H1 (cell line): Measurements from ENCODE around the gene GPR150. TPM values are rescaled to one million over a fixed set of nuclear protein-coding genes. Genes with fewer than 3 reads are reported as not detected.

ENCODE experiments used
- CTCF ChIA-PET: fragments of 300-600 bp; sonication (Branson Sonifier 250); formaldehyde crosslinking; loops from one replicate; lab custom pipeline; 2021; ENCODE audit not compliant: partially characterized antibody; lab: Charles Lee
- POLR2A ChIA-PET: fragments of 300-600 bp; sonication (Branson Sonifier 250); formaldehyde crosslinking; loops from one replicate; lab custom pipeline; 2021; ENCODE audit warnings: inconsistent platforms; ENCODE audit not compliant: partially characterized antibody; lab: Charles Lee
- DNase-seq, 2 experiments: peaks; one replicate each; pipeline versions ENCODE4 v3.0.0 to v3.0.0-alpha.2; 2010 to 2022; ENCODE audit warnings: low spot score in 2 of 2, low read depth in 1 of 2, mixed read lengths in 1 of 2
- FAIRE-seq: peaks from 2 replicates; lab custom pipeline; 2011; peaks lifted over from hg19 to GRCh38; lab: Jason Lieb, UNC
- H2AFZ ChIP-seq: 2 replicates; pipeline ENCODE4 v1.8.1; 2012; ENCODE audit warnings: low read length, inconsistent platforms
- H2AK5ac ChIP-seq: 2 replicates; pipeline ENCODE4 v1.6.1; 2013; ENCODE audit warnings: low read depth, low read length
- H2BK120ac ChIP-seq: replicated peaks from 2 replicates; pipeline ENCODE3; 2013; ENCODE audit warnings: low read depth, low read length, inconsistent platforms
- H2BK12ac ChIP-seq: 2 replicates; pipeline ENCODE4 v1.6.1; 2013; ENCODE audit warnings: low read depth, low read length
- H2BK15ac ChIP-seq: 2 replicates; pipeline ENCODE4 v1.6.1; 2013; ENCODE audit warnings: low read length
- H2BK20ac ChIP-seq: 2 replicates; pipeline ENCODE4 v1.6.1; 2013; ENCODE audit warnings: low read length
- H2BK5ac ChIP-seq: 2 replicates; pipeline ENCODE4 v1.6.1; 2013; ENCODE audit warnings: low read depth, low read length
- H3K14ac ChIP-seq: 2 replicates; pipeline ENCODE4 v1.6.1; 2013; ENCODE audit warnings: inconsistent platforms; ENCODE audit not compliant: insufficient read length
- H3K18ac ChIP-seq: 2 replicates; pipeline ENCODE4 v1.6.1; 2013; ENCODE audit warnings: low read length; ENCODE audit errors: extremely low read depth
- H3K23ac ChIP-seq: 2 replicates; pipeline ENCODE4 v1.6.1; 2013; ENCODE audit warnings: inconsistent platforms; ENCODE audit not compliant: insufficient read length
- H3K23me2 ChIP-seq: 2 replicates; pipeline ENCODE4 v1.6.1; 2013; ENCODE audit warnings: low read depth, low read length
- H3K27ac ChIP-seq: 2 replicates; pipeline ENCODE4 v1.6.1; 2011; ENCODE audit warnings: low read depth, low read length, inconsistent platforms
- H3K27me3 ChIP-seq, 4 experiments: replicated peaks in 1 of 4; 1 replicate in 1 of 4; 2 replicates in 3 of 4; pipeline versions ENCODE4 v1.6.1 to v1.8.1; 2011 to 2013; ENCODE audit warnings: low read length in 3 of 4, mild to moderate bottlenecking in 3 of 4, inconsistent platforms in 2 of 4, mixed read lengths in 2 of 4, moderate library complexity in 1 of 4; ENCODE audit not compliant: control insufficient read depth in 3 of 4, insufficient read depth in 3 of 4; ENCODE audit errors: extremely low read depth in 1 of 4
- H3K36me3 ChIP-seq, 4 experiments: 2 replicates each; pipeline versions ENCODE4 v1.6.1 to v1.8.1; 2011 to 2013; ENCODE audit warnings: mild to moderate bottlenecking in 4 of 4, low read length in 3 of 4, moderate library complexity in 2 of 4, control low read depth in 1 of 4, inconsistent platforms in 1 of 4; ENCODE audit not compliant: insufficient read depth in 4 of 4, control insufficient read depth in 2 of 4
- H3K4ac ChIP-seq: replicated peaks from 2 replicates; pipeline ENCODE3; 2013; ENCODE audit warnings: low read length, low read depth, mixed read lengths, inconsistent platforms; ENCODE audit not compliant: insufficient read length
- H3K4me1 ChIP-seq, 4 experiments: replicated peaks in 1 of 4; 1 replicate in 1 of 4; 2 replicates in 3 of 4; pipeline versions ENCODE4 v1.6.1 to v1.8.1; 2011 to 2013; ENCODE audit warnings: low read length in 3 of 4, inconsistent platforms in 2 of 4, mixed read lengths in 1 of 4; ENCODE audit not compliant: insufficient read depth in 4 of 4, control insufficient read depth in 3 of 4
- H3K4me2 ChIP-seq, 2 experiments: 2 replicates each; pipeline versions ENCODE4 v1.6.1 to v1.8.1; 2011 to 2013; ENCODE audit warnings: low read depth in 2 of 2, low read length in 2 of 2, control low read depth in 1 of 2, inconsistent platforms in 1 of 2, mild to moderate bottlenecking in 1 of 2; ENCODE audit not compliant: insufficient read depth in 1 of 2
- H3K4me3 ChIP-seq, 4 experiments: fragments of 200-600, 300-600 bp in 1 of 4; sonication (generic), shearing (Covaris generic), sonication (Bioruptor Twin) in 1 of 4; 2 replicates each; pipeline versions ENCODE4 v1.5.1 to v1.8.1; 2011 to 2016; ENCODE audit warnings: low read length in 4 of 4, low read depth in 3 of 4, control low read depth in 2 of 4, inconsistent platforms in 2 of 4, mild to moderate bottlenecking in 2 of 4, mixed read lengths in 1 of 4, moderate library complexity in 1 of 4; ENCODE audit not compliant: insufficient read depth in 2 of 4; ENCODE audit errors: extremely low read depth in 1 of 4
- H3K56ac ChIP-seq: replicated peaks from 2 replicates; pipeline ENCODE3; 2013; ENCODE audit warnings: low read depth, mild to moderate bottlenecking, mixed read lengths, low read length, inconsistent platforms; ENCODE audit not compliant: insufficient read length
- H3K79me1 ChIP-seq: 2 replicates; pipeline ENCODE4 v1.6.1; 2013; ENCODE audit warnings: low read depth, low read length, control low read depth
- H3K79me2 ChIP-seq, 2 experiments: 2 replicates each; pipeline versions ENCODE4 v1.6.1 to v1.8.1; 2012 to 2013; ENCODE audit warnings: low read length in 2 of 2, mild to moderate bottlenecking in 2 of 2, inconsistent platforms in 1 of 2; ENCODE audit not compliant: insufficient read depth in 2 of 2, control insufficient read depth in 1 of 2
- H3K9ac ChIP-seq, 4 experiments: replicated peaks in 1 of 4; 1 replicate in 1 of 4; 2 replicates in 3 of 4; pipeline versions ENCODE4 v1.6.1 to v1.8.1; 2011 to 2013; ENCODE audit warnings: low read depth in 3 of 4, low read length in 3 of 4, control low read depth in 2 of 4, mild to moderate bottlenecking in 2 of 4, moderate library complexity in 2 of 4, inconsistent platforms in 1 of 4; ENCODE audit errors: extremely low read depth in 1 of 4
- H3K9me3 ChIP-seq, 2 experiments: 2 replicates each; pipeline versions ENCODE4 v1.6.1 to v1.8.1; 2012 to 2013; ENCODE audit warnings: mild to moderate bottlenecking in 2 of 2, moderate library complexity in 2 of 2, control low read depth in 1 of 2, inconsistent platforms in 1 of 2, low read depth in 1 of 2, low read length in 1 of 2, mixed read lengths in 1 of 2; ENCODE audit not compliant: insufficient read depth in 2 of 2
- H4K20me1 ChIP-seq, 2 experiments: replicated peaks in 1 of 2; 2 replicates each; pipeline versions ENCODE3 to v1.8.1; 2011 to 2013; ENCODE audit warnings: inconsistent platforms in 2 of 2, low read length in 2 of 2, mild to moderate bottlenecking in 1 of 2; ENCODE audit not compliant: insufficient read depth in 2 of 2, control insufficient read depth in 1 of 2
- H4K5ac ChIP-seq: 2 replicates; pipeline ENCODE4 v1.6.1; 2013; ENCODE audit warnings: low read length, low read depth, mixed read lengths, inconsistent platforms; ENCODE audit not compliant: insufficient read length
- H4K8ac ChIP-seq: 2 replicates; pipeline ENCODE4 v1.8.0; 2013; ENCODE audit warnings: mild to moderate bottlenecking, moderate library complexity, low read length, inconsistent platforms; ENCODE audit not compliant: insufficient read depth; ENCODE audit errors: extremely low read depth
- H4K91ac ChIP-seq: replicated peaks from 2 replicates; pipeline ENCODE3; 2013; ENCODE audit warnings: low read length, mixed read lengths, inconsistent platforms; ENCODE audit not compliant: insufficient read length
- CTBP2 ChIP-seq: IDR thresholded peaks from 2 replicates; pipeline ENCODE4 v1.7.0; 2011; ENCODE audit warnings: borderline replicate concordance, mild to moderate bottlenecking, moderate library complexity, mixed read lengths, low read length; ENCODE audit not compliant: insufficient read depth, insufficient read length
- MAFK ChIP-seq: IDR thresholded peaks from 2 replicates; pipeline ENCODE4 v1.6.1; 2012; ENCODE audit warnings: low read depth, mild to moderate bottlenecking, improper control_type of control experiment, low read length
- SAP30 ChIP-seq: fragments of 300-600 bp; sonication (generic); IDR thresholded peaks from 2 replicates; pipeline ENCODE4 v1.7.1; 2012; ENCODE audit warnings: low read length, moderate library complexity, mild to moderate bottlenecking, inconsistent platforms; ENCODE audit not compliant: insufficient read depth, insufficient replicate concordance
- SP2 ChIP-seq: IDR thresholded peaks from 2 replicates; pipeline ENCODE4 v1.6.1; 2012; ENCODE audit warnings: mild to moderate bottlenecking, low read length, inconsistent platforms
- TBP ChIP-seq: IDR thresholded peaks from 2 replicates; pipeline ENCODE4 v1.6.1; 2011; ENCODE audit warnings: low read depth, low read length, improper control_type of control experiment
- TEAD4 ChIP-seq: IDR thresholded peaks from 2 replicates; pipeline ENCODE4 v1.6.1; 2012; ENCODE audit warnings: low read depth, low read length, inconsistent platforms, mixed read lengths
- WGBS, 2 experiments: shearing (Covaris generic) in 1 of 2; methylation state at CpG; one replicate each; pipeline versions ENCODE4 v1.1.6 to v1.1.7; 2013 to 2015; ENCODE audit warnings: low lambda C conversion rate in 2 of 2, mixed read lengths in 2 of 2, inconsistent platforms in 1 of 2, low coverage in 1 of 2, missing lambda C conversion rate in 1 of 2; ENCODE audit not compliant: insufficient replicate concordance in 2 of 2, insufficient coverage in 1 of 2, insufficient read length in 1 of 2; ENCODE audit errors: extremely low coverage in 1 of 2, missing lambda C conversion rate in 1 of 2; 5-methylcytosine and 5-hydroxymethylcytosine counted together
- polyA plus RNA-seq, 7 experiments: library from polyadenylated mRNA; depleted of rRNA in 3 of 7; stranded (reverse) in 5 of 7; unstranded in 2 of 7; fragments of >200 nt in 5 of 7; fragments of 200-250 nt in 2 of 7; gene quantifications; 1 replicate in 5 of 7; 2 replicates in 1 of 7; 4 replicates in 1 of 7; pipeline versions ENCODE4 v1.2.1 to v1.2.3, GENCODE V29; 2011 to 2013; ENCODE audit warnings: missing spikeins in 2 of 7, mixed read lengths in 2 of 7
- total RNA-seq: library from RNA; stranded (reverse); fragmentation: NEBNext Ultra II Directional; extraction: Animal tissue kit (Norgen Biotek cat#: 25700); gene quantifications from 2 replicates; pipeline ENCODE4 v1.2.1, GENCODE V29; 2021

Gene GPR150
- total and polyA plus RNA-seq, 2 of the 8 experiments (the other 6 are each of a cell fraction or from before 2014, with no cell fraction given) = 0.14 TPM; not detected in 1

GRCh38 chr5:95669540-95669939, 49.7 kb downstream of the GPR150 start:
- Histone ChIP-seq H2AFZ (no peak overlapping the region), H3K9me3 (no peaks in the 10 kb centered on the region), H4K20me1 (no peaks in the 10 kb centered on the region), H2AK5ac (no peak overlapping the region), H2BK120ac (no peak overlapping the region), H3K23me2 (no peaks in the 10 kb centered on the region; the same call in 1 of the 2 replicates), H3K56ac (no peak overlapping the region), H3K4me1 (no peaks in the 10 kb centered on the region), H3K4me3 (no peak overlapping the region), H3K9ac (no peak overlapping the region), H3K4me2 (no peak overlapping the region), H4K91ac (no peak overlapping the region), H3K79me2 (no peaks in the 10 kb centered on the region), H3K27ac (no peak overlapping the region), H3K36me3 (no peaks in the 10 kb centered on the region), H2BK20ac (no peak overlapping the region), H3K4ac (no peak overlapping the region), H3K14ac (no peak overlapping the region), H2BK15ac (no peak overlapping the region), H3K23ac (no peak overlapping the region), H3K18ac (no peak overlapping the region), H4K5ac (no peak overlapping the region), H2BK5ac (no peak overlapping the region), H4K8ac (no peak overlapping the region), H2BK12ac (no peak overlapping the region), H3K27me3 (no peaks in the 10 kb centered on the region), H3K79me1 (no peaks in the 10 kb centered on the region)
- no peak for TF ChIP-seq SP2
- no peak for TF ChIP-seq TBP
- no peak for TF ChIP-seq SAP30
- no peak for TF ChIP-seq CTBP2
- TF ChIP-seq MAFK = no peak
- no peak for TF ChIP-seq TEAD4
- POLR2A ChIA-PET = no interaction called here
- CTCF ChIA-PET = interaction anchor here (0.9 to 1.6 kb wide), 4 partner anchors 11 to 669 kb away, joined by 3 read pairs; no protein-coding TSS in a partner anchor
- no peak for DNase-seq
- FAIRE-seq = no peak
- 94% methylated on average over 4 of the region's 4 CpGs; no CpG with 5 or more reads in 1 of the 2 experiments for WGBS, 2 experiments
